GM19452 (cell line): ENCODE data around the gene TUBB6.
A peak's percentile ranks its signal among the peaks of the same experiment; 100 is the strongest.

Experiments used
- ATAC-seq: cut with Tn5 transposase; IDR thresholded peaks from one replicate; pipeline ENCODE4 v1.9.1; 2021; ENCODE audit not compliant: unreplicated experiment

The TUBB6 gene

GRCh38 chr18:12313530-12314245 lies 5.6 kb downstream of the TUBB6 start:
- no peak for ATAC-seq

DNA sequence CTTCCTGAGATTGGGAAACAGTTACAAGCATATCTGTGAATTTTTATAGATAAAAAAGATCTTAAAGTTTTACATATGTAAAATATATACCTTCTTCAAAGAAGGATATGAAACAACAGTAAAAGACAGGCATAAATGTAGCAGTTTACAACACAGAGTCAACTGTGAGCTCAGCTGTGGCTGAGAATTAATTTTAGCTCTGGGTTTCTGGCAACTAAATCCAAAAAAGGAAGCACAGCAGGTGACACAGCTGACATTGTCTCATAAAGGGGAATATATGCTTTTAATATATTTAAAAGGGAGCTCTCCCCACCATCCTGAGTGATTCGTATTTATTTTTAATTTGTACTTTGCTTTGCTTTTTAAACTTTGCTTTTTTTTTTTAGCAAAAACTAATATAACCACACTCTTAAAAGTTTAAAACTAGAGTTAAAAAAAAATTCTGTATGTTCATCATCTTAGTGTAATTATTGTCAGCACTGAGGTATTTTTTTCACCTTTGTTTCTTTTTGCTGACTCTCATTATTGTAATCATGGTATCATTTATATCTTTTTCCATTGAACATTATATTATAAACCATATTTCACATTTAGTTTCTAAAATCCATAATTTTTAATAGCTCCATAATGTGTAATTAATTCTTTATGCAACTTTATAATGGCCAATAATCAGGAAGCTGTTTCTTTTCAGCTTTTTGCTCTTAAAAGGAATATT lies 6.7 kb downstream of the TUBB6 start:
- ATAC-seq: no peak

DNA sequence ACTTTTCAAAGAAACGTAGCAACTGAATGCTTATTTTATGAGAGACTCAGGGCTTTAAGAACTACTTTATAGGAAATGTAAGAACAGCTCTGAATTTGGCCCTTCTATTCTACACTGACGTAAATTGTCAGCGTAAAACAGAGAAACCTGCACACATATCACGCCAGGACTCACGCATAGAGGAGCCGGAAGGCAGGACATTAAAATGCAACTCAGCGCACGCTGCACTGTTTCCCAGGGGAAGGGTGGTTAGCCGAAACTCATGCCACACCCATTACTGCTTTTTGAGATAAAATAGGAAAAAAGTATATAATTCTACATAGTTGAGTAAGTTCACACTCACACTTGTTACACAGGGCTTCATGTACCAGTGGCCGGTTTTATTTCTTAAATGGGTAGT lies 7.4 kb downstream of the TUBB6 start:
- no peak for ATAC-seq

- no peak for ATAC-seq
Observed at GRCh38 chr18:12315911-12316310, 7.9 kb downstream of the TUBB6 start.

DNA sequence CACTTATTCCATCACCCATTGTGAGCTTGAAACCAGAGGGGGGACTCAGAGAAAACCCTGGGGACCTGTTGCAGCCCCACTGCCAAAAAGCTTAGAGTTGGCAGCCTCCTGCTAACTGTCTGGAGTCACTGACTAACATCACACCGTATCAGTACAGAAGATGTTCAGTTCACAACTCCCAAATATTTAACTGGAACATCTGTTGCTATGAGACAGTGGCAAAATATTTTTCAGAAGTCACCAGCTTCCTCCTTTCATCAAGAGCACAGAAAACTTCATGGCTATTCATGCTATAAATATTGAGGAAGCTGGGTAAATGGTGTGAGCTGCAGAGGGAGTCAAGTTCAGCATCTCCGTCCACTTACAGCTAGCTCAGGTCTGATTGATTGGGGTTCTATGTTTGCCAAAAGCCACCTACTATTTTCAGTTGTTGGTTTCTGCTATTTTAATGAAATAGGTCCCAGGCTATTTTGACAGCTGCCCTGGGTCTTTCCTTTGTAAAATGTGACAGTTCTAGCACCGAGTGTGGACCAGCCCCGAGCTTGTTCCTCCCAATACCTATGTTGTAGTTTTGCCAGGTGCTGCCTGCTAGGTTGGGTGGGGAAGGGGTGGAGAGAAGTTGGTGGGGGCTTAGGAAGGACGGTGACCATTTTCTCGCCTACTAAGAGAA lies 9.8 kb downstream of the TUBB6 start:
- no peak for ATAC-seq

DNA sequence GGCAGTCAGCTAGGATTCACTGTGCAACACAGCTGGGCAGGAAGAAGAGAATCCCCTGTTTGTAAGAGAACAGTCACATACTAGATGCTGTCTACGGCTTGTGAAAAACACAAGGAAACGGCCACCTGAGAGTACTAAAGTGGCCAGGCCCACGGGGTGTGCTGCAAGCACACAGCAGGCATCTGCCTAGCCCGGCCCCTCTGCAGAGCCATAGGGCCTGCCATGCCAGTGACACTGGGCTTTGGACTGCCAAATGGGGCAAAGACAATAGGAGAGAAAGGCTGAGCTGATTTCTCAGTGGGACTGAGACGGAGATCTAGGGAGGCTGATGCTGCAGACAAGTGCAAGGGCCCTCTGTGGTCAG lies 10.3 kb downstream of the TUBB6 start:
- no peak for ATAC-seq

DNA sequence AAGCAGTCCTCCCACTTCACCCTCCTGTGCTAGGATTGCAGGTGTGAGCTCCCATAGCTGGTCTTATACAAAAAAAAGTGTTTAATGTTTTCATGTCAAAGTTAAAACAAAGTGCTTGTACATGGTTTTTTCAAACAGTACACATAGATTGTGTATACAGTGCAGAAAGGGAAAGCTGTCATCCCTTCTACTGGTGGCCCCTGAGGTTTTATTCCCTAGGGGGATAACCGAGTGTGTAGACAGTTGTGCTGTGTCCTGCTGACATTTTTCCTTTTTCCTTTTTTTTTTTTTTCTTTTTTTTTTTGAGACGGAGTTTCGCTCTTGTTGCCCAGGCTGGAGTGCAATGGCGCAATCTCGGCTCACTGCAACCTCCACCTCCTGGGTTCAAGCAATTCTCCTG lies 10.8 kb downstream of the TUBB6 start:
- no peak for ATAC-seq

GRCh38 chr18:12321333-12321732 lies 13.3 kb downstream of the TUBB6 start:
- peak; percentile 86 for ATAC-seq

DNA sequence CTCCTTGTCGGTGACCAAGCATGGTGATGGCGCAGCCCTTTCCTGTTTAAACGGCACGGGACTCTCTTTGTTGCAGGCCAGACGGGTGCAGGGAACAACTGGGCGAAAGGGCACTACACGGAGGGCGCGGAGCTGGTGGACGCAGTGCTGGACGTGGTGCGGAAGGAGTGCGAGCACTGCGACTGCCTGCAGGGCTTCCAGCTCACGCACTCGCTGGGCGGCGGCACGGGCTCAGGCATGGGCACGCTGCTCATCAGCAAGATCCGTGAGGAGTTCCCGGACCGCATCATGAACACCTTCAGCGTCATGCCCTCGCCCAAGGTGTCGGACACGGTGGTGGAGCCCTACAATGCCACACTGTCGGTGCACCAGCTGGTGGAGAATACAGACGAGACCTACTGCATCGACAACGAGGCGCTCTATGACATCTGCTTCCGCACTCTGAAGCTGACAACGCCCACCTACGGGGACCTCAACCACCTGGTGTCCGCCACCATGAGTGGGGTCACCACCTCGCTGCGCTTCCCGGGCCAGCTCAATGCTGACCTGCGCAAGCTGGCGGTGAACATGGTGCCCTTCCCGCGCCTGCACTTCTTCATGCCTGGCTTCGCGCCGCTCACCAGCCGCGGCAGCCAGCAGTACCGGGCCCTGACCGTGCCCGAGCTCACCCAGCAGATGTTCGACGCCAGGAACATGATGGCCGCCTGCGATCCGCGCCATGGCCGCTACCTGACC lies 17.1 kb downstream of the TUBB6 start:
- no peak for ATAC-seq

DNA sequence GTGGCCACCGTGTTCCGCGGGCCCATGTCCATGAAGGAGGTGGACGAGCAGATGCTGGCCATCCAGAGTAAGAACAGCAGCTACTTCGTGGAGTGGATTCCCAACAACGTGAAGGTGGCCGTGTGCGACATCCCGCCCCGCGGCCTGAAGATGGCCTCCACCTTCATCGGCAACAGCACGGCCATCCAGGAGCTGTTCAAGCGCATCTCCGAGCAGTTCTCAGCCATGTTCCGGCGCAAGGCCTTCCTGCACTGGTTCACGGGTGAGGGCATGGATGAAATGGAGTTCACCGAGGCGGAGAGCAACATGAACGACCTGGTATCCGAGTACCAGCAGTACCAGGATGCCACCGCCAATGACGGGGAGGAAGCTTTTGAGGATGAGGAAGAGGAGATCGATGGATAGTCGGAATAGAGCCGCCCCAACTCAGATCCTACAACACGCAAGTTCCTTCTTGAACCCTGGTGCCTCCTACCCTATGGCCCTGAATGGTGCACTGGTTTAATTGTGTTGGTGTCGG lies 17.7 kb downstream of the TUBB6 start:
- no peak for ATAC-seq

- no peak for ATAC-seq
Observed at GRCh38 chr18:12326711-12327460, 18.8 kb downstream of the TUBB6 start.

- ATAC-seq: peak; percentile 82
Observed at GRCh38 chr18:12327510-12328178, 19.6 kb downstream of the TUBB6 start.

DNA sequence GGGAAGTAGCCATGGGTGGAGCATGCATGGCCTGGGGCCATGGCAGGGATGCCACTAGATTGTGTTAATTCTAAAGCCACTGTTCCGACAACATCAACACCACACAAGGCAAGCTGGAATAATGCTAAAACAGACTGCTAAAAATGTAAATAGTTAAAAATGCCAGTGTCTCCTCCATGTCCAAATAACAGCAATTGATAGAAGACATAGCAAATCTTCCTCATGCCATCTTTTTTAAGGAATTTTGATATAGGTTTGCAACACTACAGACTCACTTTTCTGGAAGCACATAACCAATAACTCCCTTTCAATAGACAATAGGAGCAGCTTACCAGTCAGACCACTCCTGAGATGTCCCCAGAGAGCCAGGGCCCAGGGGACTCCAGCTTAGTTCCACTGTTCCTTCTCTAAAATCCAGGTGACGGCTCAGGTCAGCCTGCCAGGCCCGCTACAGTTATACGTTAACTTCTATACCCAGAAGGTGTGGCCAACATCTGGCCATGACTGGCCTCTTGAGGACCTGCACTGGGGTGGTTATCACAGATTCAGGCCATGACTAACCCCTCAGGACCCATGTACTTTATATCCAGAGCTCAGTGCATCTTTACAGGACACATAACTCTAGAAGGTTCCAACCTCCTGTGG lies 20.3 kb downstream of the TUBB6 start:
- no peak for ATAC-seq

- no peak for ATAC-seq
Observed at GRCh38 chr18:12329125-12329698, 21.2 kb downstream of the TUBB6 start.

DNA sequence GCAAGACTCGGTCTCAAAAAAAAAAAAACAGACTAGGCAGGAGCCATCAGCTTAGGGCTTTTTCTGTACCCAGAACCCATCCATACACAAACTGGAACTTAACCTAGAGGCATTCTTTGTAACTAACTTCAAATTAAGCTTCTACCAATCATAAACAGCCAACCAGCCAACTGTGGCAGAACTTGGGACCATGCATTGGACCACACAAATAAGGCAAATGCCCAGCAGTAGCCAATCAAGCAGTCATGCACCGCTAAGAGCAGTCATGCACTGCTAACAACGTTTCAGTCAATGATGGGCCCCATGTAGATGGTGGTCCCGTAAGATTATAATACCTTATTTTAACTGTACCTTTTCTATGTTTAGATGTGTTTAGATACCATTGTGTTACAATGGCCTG lies 22.7 kb downstream of the TUBB6 start:
- ATAC-seq: no peak

DNA sequence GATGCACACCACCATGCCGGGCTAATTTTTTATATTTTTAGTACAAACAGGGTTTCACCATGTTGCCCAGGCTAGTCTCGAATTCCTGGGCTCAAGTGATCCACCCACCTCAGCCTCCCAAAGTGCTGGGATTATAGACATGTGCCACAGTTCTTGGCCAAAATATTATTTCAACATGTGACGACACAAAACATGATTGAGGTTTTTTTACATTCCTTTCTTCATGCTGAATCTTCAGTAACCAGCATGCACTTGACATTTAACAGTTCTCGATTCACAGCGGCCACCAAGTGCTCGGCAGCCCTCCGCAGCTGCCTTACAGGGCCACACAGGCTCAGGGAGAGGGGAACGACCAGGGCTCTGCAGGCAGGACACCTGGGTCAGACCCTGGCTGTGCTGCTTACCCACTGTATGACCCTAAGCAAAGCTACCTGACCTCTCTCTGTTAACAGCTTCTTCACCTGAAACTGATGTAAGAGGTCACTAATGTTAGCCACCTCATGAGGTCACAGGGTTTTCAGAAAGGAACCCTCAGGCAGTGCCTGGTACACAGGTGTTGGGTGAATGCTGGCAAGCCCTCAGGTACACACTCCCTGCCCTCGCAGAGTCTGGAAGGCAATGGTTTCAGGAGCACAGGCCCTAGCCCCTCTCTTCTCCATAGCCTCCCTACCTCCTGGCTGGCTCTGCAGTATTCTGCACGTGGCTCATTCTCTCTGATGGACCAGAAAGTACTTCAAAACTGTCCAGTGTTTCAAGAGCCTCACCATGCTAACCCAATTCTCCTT lies 25.7 kb downstream of the TUBB6 start:
- ATAC-seq: no peak

GRCh38 chr18:12334366-12334808 lies 26.3 kb downstream of the TUBB6 start:
- ATAC-seq: no peak

DNA sequence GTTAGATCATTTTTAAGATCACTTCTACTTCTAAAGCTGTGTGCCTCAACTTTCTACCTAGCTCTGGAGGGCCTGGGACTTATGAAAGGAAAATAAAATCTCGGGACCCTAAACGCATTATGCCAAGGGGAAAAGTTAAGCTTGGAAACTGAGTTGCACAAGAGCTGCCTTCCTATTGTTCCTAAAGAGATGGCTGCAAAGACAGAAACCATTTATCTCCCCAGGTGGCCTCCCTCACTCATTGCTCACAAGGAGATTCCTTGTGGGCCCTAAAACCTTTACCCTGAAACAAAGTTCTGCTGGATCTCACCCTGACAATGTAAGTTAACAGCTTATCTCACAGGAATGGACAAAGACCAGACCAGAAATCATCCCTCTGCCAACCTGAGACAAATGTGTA lies 26.8 kb downstream of the TUBB6 start:
- ATAC-seq: no peak
